Adrenal gland (tissue), 5 donors: ENCODE data around the gene ERBB2.

ENCODE experiments used
- POLR2A ChIP-seq, 2 donors: fragments of 450-650 bp; IDR thresholded peaks; one replicate each; pipeline ENCODE4 v1.6.1; 2017; ENCODE audit warnings: antibody characterized with exemption in 2 of 2, mild to moderate bottlenecking in 2 of 2, moderate library complexity in 1 of 2
- TF ChIP-seq, protein P1 (sequence below), 6 experiments: fragments of 450-650 bp in 4 of 6; fragments of 200-600 bp in 2 of 6; sonication (generic) in 1 of 6; IDR thresholded peaks; 1 replicate in 5 of 6; 2 replicates in 1 of 6; pipeline versions ENCODE4 v1.5.1 to v1.8.0; 2016 to 2021; ENCODE audit warnings: antibody characterized with exemption in 6 of 6, mild to moderate bottlenecking in 2 of 6, moderate library complexity in 1 of 6
- donor health status: DM: no; HTN: no; CAD: no.

DNA sequence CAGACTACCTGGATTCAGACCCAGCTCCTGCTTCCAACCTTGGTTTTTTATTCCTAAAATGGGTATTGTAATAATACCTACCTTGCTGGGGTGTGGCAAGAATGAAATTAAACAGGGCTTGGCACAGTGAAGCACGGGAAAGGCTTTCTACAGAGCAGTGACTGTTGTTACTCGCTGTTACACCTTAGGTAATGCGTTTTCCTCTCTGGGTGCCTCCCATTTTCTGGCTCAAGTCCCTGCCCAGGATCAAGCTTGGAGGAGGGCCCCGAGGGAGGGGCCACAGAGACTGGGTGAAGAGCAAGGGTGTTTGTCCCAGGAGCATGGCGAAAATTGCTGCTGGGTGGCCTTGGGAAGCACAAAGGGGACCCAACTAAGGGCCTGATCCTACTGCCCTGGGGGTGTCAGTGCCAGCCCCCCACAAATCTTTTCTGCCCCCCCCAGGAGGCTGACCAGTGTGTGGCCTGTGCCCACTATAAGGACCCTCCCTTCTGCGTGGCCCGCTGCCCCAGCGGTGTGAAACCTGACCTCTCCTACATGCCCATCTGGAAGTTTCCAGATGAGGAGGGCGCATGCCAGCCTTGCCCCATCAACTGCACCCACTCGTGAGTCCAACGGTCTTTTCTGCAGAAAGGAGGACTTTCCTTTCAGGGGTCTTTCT is 17.1 kb downstream of the ERBB2 start:
- TF ChIP-seq POLR2A (IDR thresholded peaks at IDR 0.05) = no peak
- TF ChIP-seq, protein P1, sequence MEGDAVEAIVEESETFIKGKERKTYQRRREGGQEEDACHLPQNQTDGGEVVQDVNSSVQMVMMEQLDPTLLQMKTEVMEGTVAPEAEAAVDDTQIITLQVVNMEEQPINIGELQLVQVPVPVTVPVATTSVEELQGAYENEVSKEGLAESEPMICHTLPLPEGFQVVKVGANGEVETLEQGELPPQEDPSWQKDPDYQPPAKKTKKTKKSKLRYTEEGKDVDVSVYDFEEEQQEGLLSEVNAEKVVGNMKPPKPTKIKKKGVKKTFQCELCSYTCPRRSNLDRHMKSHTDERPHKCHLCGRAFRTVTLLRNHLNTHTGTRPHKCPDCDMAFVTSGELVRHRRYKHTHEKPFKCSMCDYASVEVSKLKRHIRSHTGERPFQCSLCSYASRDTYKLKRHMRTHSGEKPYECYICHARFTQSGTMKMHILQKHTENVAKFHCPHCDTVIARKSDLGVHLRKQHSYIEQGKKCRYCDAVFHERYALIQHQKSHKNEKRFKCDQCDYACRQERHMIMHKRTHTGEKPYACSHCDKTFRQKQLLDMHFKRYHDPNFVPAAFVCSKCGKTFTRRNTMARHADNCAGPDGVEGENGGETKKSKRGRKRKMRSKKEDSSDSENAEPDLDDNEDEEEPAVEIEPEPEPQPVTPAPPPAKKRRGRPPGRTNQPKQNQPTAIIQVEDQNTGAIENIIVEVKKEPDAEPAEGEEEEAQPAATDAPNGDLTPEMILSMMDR (IDR thresholded peaks at IDR 0.05) = no peak
